ENCODE data around the gene CSNK1G1. TPM values are rescaled to one million over a fixed set of nuclear protein-coding genes. Genes with fewer than 3 reads are reported as not detected.

Gene CSNK1G1
- 13.8 to 20.3 TPM (median 16.1 TPM) in 5 replicates for total RNA-seq (2022; extraction: Qiagen RNA extraction; ENCODE audit: low read depth)

DNA sequence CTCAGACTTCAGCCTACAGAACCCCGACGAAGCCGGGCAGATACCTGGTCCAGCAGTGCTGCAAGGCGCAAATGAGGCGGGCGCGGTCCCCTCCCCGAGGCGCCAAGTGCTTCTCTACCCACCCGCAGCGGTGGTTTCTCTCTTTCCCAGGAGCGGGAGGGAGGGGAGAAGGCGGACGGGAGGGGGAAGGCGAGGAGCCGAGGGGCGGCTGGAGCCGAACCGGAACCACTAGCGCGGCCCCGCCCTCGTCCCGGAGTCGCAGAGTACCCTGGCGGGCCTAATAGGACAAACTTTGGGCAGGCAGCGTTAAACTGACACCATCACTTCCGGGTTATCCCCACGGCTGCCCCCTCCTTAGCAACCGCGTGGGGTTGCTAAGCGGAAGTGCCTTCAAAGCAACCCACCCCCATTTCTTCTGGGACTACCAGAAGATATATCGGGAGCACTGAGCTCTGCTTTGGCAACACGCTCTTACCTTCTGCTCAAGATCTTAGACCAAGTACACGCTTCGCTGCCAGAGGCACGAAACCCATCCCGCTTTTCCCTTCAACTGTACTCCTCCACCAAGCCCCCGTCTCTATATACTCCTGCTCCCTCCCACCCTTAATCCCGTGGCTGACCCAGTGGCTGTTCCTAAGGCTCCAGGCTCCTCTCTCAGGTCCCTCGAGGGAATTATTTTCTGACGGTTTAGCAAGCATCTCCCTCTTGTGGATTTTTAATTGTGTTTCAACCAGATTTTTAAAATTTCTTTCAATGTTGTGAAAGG lies at the start of gene CSNK1G1:
Gene CSNK1G1 (minus strand): TSS at position 230 of the 766 bp plus-strand sequence. CDS start 55,674 bp downstream, outside the sequence.

DNA sequence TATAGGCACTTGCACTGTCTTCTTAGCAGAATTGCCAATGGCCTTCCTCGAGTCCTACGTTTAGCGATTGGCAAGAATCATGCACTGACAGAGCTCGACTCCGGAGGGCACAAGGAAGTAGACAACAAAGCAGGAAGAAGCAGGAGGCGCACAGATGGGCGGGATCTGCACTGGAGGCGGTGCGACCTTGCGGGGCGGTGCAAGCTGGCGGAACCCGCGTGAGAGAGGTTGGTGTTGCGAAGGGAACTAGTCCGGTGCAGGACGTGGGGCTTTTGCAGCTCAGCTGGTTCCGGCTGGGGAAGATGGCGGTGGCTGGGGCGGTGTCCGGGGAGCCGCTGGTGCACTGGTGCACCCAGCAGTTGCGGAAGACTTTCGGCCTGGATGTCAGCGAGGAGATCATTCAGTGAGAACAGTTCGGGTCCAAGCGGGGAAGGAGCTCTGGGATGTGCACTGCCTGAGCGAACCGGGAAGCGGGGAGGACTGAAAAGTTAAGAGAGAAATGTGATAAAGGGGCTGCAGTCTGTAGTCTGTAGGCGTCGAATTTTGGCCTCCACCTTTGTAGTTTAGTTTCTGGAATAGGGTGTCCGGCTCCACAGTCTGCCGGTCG lies 31.7 kb upstream of the CSNK1G1 start, which contains the start of gene TRIP4:
Gene TRIP4 (plus strand): TSS at position 275 of the 607 bp plus-strand sequence. CDS start 28 bp downstream, at position 303.

DNA sequence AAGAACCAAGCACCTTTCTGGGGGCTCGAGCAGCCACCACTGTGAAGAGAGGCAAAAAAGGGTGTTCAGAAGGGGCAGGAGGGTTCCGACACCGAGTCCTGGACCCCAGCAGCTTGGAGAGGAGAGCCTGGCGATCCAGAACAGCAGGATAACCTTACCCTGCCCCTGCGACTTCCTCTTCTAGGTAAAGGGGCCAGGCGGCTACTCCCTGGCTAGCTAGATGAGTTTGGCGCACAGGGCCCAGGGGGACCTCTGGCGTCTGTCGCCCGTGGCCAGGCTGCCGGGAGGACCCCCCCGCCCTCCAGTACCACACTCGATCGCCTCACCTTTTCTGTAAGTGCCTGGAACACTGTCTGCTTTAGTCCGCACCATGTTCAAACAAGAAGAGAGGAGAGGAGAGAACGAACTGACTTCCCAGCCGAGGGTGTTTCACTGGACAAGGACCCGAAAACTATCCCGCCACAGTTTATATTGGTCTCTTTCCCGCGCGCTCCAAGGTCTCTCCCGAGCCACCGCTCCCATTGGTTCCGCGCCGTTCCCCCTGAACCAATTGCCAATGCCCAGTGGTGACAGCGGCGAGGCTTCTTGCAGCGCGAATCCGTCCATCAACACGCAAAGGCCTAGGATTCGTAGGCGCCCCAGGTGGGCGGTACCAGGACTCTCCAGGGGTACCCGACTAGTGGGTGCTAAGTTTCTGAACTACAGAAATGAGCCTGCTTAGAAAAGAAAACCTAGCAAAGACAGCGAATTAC lies 25.2 kb upstream of the CSNK1G1 start, which contains the start of gene PCLAF:
Gene PCLAF (minus strand): TSS at position 442 of the 752 bp plus-strand sequence. CDS start 70 bp downstream, at position 372.

DNA sequence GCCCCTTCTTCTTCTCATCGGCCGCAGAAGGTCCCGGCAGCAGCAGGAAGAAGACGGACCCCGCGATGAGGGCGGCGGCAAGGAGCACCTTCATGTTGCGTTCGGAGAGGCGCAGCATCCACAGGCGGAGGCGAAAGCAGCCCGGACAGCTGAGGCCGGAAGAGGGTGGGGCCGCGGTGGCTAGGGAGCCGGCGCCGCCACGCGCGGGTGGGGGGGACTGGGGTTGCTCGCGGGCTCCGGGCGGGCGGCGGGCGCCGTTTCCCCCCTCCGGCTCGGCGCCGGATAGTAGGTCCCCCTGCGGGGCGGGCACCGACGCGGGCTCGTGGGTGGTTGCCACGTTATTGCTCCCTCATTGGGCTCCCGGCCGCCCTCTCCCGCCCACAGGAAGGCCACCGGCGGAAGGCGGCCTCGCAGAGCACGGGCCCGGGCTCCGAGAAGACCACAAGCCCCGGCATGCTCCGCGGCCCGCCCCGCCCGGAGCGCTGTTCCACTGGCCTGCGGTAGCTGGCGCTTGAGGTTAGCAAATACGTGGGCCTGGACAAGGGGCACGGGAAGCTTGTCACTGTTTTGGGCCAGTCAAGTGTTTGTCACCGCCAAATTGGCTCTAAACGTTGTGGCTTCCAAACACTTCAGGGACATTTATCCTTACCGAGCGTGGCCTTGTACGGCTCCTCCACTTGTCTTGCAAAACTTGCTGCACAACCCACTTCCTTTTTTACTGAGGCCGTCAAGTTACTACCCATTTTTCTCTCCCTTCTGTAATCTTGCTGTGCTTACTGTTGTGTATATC lies 192.9 kb downstream of the CSNK1G1 start, which contains the start of gene PPIB:
Gene PPIB (minus strand): TSS at position 154 of the 790 bp plus-strand sequence. CDS start 36 bp downstream, at position 118.

DNA sequence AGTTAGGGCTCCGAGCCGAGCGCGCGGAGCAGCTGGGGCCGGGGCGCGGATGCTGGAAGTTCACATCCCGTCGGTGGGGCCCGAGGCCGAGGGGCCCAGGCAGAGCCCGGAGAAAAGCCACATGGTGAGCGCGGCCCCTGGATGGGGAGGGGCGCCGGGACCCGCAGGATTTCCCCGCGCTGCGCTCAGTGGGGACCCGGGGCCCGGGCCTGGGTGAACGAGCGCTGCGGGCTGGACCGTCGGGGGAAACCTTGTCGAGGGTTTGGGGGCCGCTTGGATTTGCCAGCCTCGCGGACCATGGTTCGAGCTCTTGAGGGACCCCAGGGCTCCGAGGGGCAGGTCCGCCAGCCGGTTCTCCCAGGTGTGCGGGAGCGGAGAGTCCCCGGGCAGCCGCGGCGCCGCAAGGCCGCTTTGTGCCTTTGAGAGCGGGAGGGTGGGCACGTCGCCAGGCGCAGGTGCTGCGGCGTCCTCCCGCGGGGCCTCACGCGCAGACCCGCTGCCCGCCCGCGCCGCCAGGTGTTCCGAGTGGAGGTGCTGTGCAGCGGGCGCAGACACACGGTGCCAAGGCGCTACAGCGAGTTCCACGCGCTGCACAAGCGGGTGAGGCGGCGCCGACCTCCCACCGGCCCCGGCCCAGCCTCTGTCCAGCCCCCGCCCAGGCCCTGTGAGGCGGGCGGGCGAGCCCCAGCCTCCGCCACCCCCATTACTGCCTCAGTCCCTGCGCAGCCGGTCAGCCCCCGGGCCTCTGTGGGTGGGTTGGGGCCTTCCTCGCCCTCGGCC lies 204.1 kb downstream of the CSNK1G1 start, which contains the start of gene SNX22:
Gene SNX22 (plus strand): TSS at position 5 of the 780 bp plus-strand sequence. CDS start 45 bp downstream, at position 50.

Other genes starting within 250 kb of the CSNK1G1 start
- gene SNX22, start 204.4 kb downstream of the CSNK1G1 start, total RNA-seq (2022; extraction: Qiagen RNA extraction; ENCODE audit: low read depth), result 0.59 to 1.1 TPM (median 0.78 TPM) in 5 replicates
- gene PPIB, start 193.2 kb downstream of the CSNK1G1 start, total RNA-seq (2022; extraction: Qiagen RNA extraction; ENCODE audit: low read depth), result 769 to 846 TPM (median 772 TPM) in 5 replicates
- gene PCLAF, start 25.3 kb upstream of the CSNK1G1 start, total RNA-seq (2022; extraction: Qiagen RNA extraction; ENCODE audit: low read depth), result 110 to 249 TPM (median 145 TPM) in 5 replicates
- gene TRIP4, start 31.7 kb upstream of the CSNK1G1 start, total RNA-seq (2022; extraction: Qiagen RNA extraction; ENCODE audit: low read depth), result 24.4 to 36.1 TPM (median 26.6 TPM) in 5 replicates
- 15.7 to 26.5 TPM (median 21.4 TPM) in 5 replicates for gene ZNF609, start 104.4 kb upstream of the CSNK1G1 start, total RNA-seq (2022; extraction: Qiagen RNA extraction; ENCODE audit: low read depth)